ENCODE measurements around the gene PPM1L. TPM values are rescaled to one million over a fixed set of nuclear protein-coding genes. Genes with fewer than 3 reads are reported as not detected.

Gene PPM1L
- total RNA-seq, 1 donor from 2014 or later: 14.2 TPM

DNA sequence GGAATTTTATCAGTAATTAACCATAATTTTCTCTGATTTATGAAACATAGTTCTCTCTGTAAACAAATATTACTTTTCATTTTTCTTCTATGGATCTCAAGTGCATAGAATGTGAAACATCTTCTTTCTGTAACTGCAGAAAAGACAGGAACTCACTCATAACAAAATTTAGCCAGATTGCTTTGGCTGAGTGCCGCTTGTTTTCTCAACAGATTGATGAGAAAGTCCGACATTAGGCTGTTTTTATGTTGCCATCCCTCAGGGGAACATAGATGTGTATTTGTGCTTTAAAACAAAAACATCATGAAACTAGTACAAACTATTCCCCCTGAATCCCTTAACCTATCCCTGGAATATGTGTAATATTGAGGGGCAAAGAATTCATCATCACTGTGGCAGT lies 194.9 kb downstream of the PPM1L start:
- TF ChIP-seq, protein P1, sequence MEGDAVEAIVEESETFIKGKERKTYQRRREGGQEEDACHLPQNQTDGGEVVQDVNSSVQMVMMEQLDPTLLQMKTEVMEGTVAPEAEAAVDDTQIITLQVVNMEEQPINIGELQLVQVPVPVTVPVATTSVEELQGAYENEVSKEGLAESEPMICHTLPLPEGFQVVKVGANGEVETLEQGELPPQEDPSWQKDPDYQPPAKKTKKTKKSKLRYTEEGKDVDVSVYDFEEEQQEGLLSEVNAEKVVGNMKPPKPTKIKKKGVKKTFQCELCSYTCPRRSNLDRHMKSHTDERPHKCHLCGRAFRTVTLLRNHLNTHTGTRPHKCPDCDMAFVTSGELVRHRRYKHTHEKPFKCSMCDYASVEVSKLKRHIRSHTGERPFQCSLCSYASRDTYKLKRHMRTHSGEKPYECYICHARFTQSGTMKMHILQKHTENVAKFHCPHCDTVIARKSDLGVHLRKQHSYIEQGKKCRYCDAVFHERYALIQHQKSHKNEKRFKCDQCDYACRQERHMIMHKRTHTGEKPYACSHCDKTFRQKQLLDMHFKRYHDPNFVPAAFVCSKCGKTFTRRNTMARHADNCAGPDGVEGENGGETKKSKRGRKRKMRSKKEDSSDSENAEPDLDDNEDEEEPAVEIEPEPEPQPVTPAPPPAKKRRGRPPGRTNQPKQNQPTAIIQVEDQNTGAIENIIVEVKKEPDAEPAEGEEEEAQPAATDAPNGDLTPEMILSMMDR (IDR thresholded peaks at IDR 0.05): no peak
- TF ChIP-seq POLR2A (IDR thresholded peaks at IDR 0.05) (no peak), POLR2AphosphoS5 (IDR thresholded peaks at IDR 0.05; ENCODE audit: insufficient read depth in 1 of 2, low read depth in 1 of 2) (no peak)

DNA sequence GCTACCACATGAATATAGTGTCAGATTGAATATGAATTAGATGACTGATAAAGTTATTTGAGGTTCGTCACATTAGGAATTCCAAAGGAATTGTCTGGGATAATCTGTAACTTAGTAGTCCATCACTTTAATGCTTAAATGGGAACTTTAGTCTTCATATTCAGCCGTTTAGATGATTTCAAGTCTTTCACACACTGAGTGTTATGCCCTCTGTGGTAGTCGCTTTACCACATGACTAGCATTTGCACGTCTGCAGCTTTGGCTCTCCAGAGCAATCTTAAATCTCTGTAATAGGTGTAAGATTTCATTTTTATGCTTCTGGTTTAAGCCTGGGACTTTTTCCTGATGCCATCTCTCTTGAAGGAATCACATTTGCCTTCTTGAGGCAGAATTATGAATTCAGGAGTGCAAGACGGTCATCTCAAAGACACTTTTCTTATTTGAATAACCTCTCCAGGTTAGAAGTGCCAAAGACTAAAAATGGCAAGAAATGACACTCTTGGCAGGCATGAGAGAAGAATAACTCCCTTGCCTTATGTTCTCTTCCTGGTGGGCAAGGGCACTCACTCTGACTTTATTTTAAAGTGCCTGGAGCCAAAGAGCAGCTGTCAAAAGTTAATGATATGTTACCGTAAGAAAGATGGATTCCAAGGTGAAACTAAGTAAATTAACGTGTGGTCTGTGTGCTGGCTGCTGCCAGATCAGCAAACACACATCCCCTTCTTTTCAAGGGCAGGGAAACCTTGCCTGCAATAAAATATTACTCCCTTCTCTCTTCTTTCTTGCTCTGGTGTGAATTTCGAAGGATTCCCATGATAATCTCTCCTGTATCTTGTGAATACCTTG lies 195.8 kb downstream of the PPM1L start:
- no peak overlapping the region for H3K27ac ChIP-seq
- intact Hi-C loops (cut with DNase I): no loop called here

More for the DNA sequence above, 194.9 kb downstream of the PPM1L start:
- Histone ChIP-seq H3K27ac (no peak overlapping the region), H3K36me3 (no peaks in the 10 kb centered on the region), H3K9me3 (no peaks in the 10 kb centered on the region), H3K4me3 (no peak overlapping the region), H3K27me3 (no peaks in the 10 kb centered on the region), H3K4me1 (no peaks in the 10 kb centered on the region)
- intact Hi-C loops (cut with DNase I): no loop called here
- no peak for DNase-seq (ENCODE audit: extremely low spot score in 2 of 2)

DNA sequence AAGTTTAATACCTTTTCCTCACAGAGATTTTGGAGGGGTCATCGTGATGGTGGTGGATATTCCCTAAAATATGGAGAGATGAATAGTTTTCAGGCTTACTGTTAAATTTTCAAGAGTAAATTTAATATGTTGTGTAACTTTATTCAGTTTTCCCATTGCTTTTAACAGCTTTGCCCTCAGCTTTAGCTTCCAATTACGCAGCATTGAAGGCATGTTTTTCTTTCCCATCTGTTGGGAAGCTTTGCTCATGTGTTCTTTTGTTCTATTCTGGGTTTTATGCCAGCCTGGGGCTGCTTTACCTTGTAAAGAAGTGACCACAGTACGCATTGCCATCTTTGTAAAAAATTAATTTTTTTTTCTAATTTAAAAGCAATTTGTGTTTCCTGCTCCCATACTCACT lies 197.7 kb downstream of the PPM1L start:
- H3K9me3 ChIP-seq: no peaks in the 10 kb centered on the region
- no peak for DNase-seq (ENCODE audit: extremely low spot score in 2 of 2)
- H3K27me3 ChIP-seq: no peaks in the 10 kb centered on the region
- TF ChIP-seq POLR2A (IDR thresholded peaks at IDR 0.05) (no peak), POLR2AphosphoS5 (IDR thresholded peaks at IDR 0.05; ENCODE audit: insufficient read depth in 1 of 2, low read depth in 1 of 2) (no peak)
- TF ChIP-seq, protein P1 (IDR thresholded peaks at IDR 0.05): no peak
- intact Hi-C loops (cut with DNase I): no loop called here
- no peak overlapping the region for H3K27ac ChIP-seq
- H3K4me1 ChIP-seq: no peaks in the 10 kb centered on the region
- H3K36me3 ChIP-seq: no peaks in the 10 kb centered on the region
- no peak overlapping the region for H3K4me3 ChIP-seq

More for the DNA sequence above, 195.8 kb downstream of the PPM1L start:
- H3K27me3 ChIP-seq: no peaks in the 10 kb centered on the region
- TF ChIP-seq POLR2A (IDR thresholded peaks at IDR 0.05) (no peak), POLR2AphosphoS5 (IDR thresholded peaks at IDR 0.05; ENCODE audit: insufficient read depth in 1 of 2, low read depth in 1 of 2) (no peak)
- TF ChIP-seq, protein P1 (IDR thresholded peaks at IDR 0.05): no peak
- H3K4me3 ChIP-seq: no peak overlapping the region
- no peaks in the 10 kb centered on the region for H3K36me3 ChIP-seq
- H3K4me1 ChIP-seq: no peaks in the 10 kb centered on the region
- DNase-seq (ENCODE audit: extremely low spot score in 2 of 2): no peak
- H3K9me3 ChIP-seq: no peaks in the 10 kb centered on the region

- TF ChIP-seq POLR2AphosphoS5 (IDR thresholded peaks at IDR 0.05; ENCODE audit: insufficient read depth in 1 of 2, low read depth in 1 of 2) (no peak), POLR2A (IDR thresholded peaks at IDR 0.05) (no peak)
- TF ChIP-seq, protein P1 (IDR thresholded peaks at IDR 0.05): no peak
- Histone ChIP-seq H3K4me1 (no peaks in the 10 kb centered on the region), H3K27ac (no peak overlapping the region), H3K36me3 (no peaks in the 10 kb centered on the region), H3K27me3 (no peaks in the 10 kb centered on the region), H3K4me3 (no peak overlapping the region), H3K9me3 (no peaks in the 10 kb centered on the region)
- intact Hi-C loops (cut with DNase I): no loop called here
- no peak for DNase-seq (ENCODE audit: extremely low spot score in 2 of 2)
These were observed 200.8 kb downstream of the PPM1L start for GRCh38 chr3:160956785-160957184.

DNA sequence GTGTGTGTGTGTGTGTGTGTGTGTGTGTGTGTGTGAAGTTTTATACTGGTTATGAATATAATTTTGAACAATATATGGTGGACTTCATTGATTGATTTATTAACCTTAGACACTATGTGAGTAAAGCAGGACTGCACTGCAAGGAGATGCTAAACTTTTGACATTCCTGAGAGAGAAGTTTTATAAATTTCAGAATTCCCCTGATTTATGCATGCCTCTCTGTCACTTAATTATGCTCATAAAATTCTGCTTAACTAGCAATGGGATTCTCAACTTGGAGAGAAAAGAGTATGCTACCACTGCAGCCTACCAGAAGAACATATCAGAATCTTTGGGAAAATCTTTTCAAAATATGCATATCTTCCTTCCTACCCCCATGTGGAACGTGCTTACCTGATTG lies 204.5 kb downstream of the PPM1L start:
- Histone ChIP-seq H3K27ac (no peak overlapping the region), H3K9me3 (no peaks in the 10 kb centered on the region), H3K36me3 (no peaks in the 10 kb centered on the region), H3K27me3 (no peaks in the 10 kb centered on the region), H3K4me1 (no peaks in the 10 kb centered on the region), H3K4me3 (no peak overlapping the region)
- DNase-seq (ENCODE audit: extremely low spot score in 2 of 2): no peak
- TF ChIP-seq POLR2A (IDR thresholded peaks at IDR 0.05): no peak
- no peak for TF ChIP-seq POLR2AphosphoS5 (IDR thresholded peaks at IDR 0.05; ENCODE audit: insufficient read depth in 1 of 2, low read depth in 1 of 2)
- TF ChIP-seq, protein P1 (IDR thresholded peaks at IDR 0.05): no peak
- intact Hi-C loops (cut with DNase I): no loop called here

Data from vagina (tissue), 2 donors.